SK-N-SH (cell line): ENCODE measurements around the gene KCNC2.

ENCODE experiments used
- CTCF ChIP-seq: fragments of 200-600 bp; sonication (generic); IDR thresholded peaks from 2 replicates; pipeline ENCODE4 v1.6.1; 2017; ENCODE audit warnings: antibody characterized with exemption, mild to moderate bottlenecking, moderate library complexity
- EZH2phosphoT487 ChIP-seq: fragments of 200-600 bp; sonication (generic); IDR thresholded peaks from 2 replicates; pipeline ENCODE4 v1.6.1; 2017; ENCODE audit warnings: low read depth, mixed run types, mild to moderate bottlenecking, antibody characterized with exemption, moderate library complexity, borderline replicate concordance
- FOXM1 ChIP-seq: IDR thresholded peaks from 2 replicates; pipeline ENCODE4 v1.4.0; 2012; ENCODE audit warnings: low read depth, mild to moderate bottlenecking
- POLR2AphosphoS5 ChIP-seq: IDR thresholded peaks from 2 replicates; pipeline ENCODE4 v1.6.1; 2012; ENCODE audit warnings: low read depth, low read length
- RAD21 ChIP-seq: IDR thresholded peaks from 2 replicates; pipeline ENCODE4 v1.6.1; 2012; ENCODE audit warnings: mild to moderate bottlenecking, low read length
- RCOR1 ChIP-seq: fragments of 150-350 bp; IDR thresholded peaks from 2 replicates; pipeline ENCODE4 v1.6.1; 2017; ENCODE audit warnings: antibody characterized with exemption, low read length
- RFX5 ChIP-seq: IDR thresholded peaks from 2 replicates; pipeline ENCODE4 v1.6.1; 2012; ENCODE audit warnings: mild to moderate bottlenecking, improper control_type of control experiment, low read length
- TF ChIP-seq, protein P1 (sequence below): IDR thresholded peaks from 2 replicates; pipeline ENCODE4 v1.4.0; 2012; ENCODE audit warnings: low read depth, borderline replicate concordance
- TF ChIP-seq, protein P2 (sequence below): IDR thresholded peaks from 2 replicates; pipeline ENCODE4; 2012

DNA sequence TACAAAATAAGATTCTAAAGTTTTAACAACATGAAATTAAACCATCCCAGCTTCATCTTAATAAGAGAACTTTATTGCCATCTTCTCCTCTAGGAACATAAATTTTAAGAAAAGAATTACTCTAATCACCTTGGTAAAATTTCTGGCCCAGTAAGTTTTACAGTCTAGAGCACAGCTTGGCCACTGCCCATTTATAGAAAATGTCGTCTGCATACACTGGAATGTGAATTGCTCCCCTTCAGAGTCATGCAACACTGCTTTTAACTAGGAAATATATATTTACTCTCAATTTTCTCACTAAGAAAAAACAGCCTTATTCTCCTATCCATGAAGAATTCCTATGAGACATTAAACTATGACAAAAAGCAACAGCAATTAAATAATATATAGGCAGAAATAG lies 48.2 kb downstream of the KCNC2 start:
- TF ChIP-seq, protein P1, sequence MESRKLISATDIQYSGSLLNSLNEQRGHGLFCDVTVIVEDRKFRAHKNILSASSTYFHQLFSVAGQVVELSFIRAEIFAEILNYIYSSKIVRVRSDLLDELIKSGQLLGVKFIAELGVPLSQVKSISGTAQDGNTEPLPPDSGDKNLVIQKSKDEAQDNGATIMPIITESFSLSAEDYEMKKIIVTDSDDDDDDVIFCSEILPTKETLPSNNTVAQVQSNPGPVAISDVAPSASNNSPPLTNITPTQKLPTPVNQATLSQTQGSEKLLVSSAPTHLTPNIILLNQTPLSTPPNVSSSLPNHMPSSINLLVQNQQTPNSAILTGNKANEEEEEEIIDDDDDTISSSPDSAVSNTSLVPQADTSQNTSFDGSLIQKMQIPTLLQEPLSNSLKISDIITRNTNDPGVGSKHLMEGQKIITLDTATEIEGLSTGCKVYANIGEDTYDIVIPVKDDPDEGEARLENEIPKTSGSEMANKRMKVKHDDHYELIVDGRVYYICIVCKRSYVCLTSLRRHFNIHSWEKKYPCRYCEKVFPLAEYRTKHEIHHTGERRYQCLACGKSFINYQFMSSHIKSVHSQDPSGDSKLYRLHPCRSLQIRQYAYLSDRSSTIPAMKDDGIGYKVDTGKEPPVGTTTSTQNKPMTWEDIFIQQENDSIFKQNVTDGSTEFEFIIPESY = no peak
- TF ChIP-seq RCOR1 (no peak), RAD21 (no peak), CTCF (no peak), POLR2AphosphoS5 (no peak), EZH2phosphoT487 (no peak), FOXM1 (no peak), RFX5 (no peak)
- TF ChIP-seq, protein P2, sequence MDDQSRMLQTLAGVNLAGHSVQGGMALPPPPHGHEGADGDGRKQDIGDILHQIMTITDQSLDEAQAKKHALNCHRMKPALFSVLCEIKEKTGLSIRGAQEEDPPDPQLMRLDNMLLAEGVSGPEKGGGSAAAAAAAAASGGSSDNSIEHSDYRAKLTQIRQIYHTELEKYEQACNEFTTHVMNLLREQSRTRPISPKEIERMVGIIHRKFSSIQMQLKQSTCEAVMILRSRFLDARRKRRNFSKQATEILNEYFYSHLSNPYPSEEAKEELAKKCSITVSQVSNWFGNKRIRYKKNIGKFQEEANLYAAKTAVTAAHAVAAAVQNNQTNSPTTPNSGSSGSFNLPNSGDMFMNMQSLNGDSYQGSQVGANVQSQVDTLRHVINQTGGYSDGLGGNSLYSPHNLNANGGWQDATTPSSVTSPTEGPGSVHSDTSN = no peak
